Vagina (tissue), 2 donors: ENCODE results near the gene B4GALT4.

Source experiments
- CTCF ChIP-seq, 3 experiments: fragments of 450-650 bp in 2 of 3; fragments of 200-600 bp in 1 of 3; sonication (generic) in 1 of 3; IDR thresholded peaks; one replicate each; pipeline ENCODE4 v1.5.1; 2017 to 2019; ENCODE audit warnings: antibody characterized with exemption in 3 of 3, mild to moderate bottlenecking in 2 of 3, moderate library complexity in 2 of 3
- POLR2AphosphoS5 ChIP-seq, 2 donors: sonication (generic); formaldehyde crosslinking; IDR thresholded peaks; one replicate each; pipeline ENCODE4 v1.9.0; 2017; ENCODE audit warnings: antibody characterized with exemption in 2 of 2, mild to moderate bottlenecking in 2 of 2, low read depth in 1 of 2; ENCODE audit not compliant: insufficient read depth in 1 of 2

- TF ChIP-seq CTCF (IDR thresholded peaks at IDR 0.05) = no peak
- TF ChIP-seq POLR2AphosphoS5 (IDR thresholded peaks at IDR 0.05; ENCODE audit: insufficient read depth in 1 of 2, low read depth in 1 of 2) = no peak
Measured at GRCh38 chr3:119230745-119231144, 9.9 kb downstream of the B4GALT4 start.
